Endothelial cell of umbilical vein (primary cell): ENCODE results near the gene RABL6.

Source experiments
- CTCF ChIP-seq, 2 donors: IDR thresholded peaks; 1 replicate in 1 of 2; 2 replicates in 1 of 2; pipeline ENCODE4 v1.5.1; 2011; ENCODE audit warnings: low read length in 2 of 2, mild to moderate bottlenecking in 2 of 2, moderate library complexity in 2 of 2, control low read depth in 1 of 2, inconsistent platforms in 1 of 2, low read depth in 1 of 2; ENCODE audit not compliant: insufficient read depth in 1 of 2; ENCODE audit errors: extremely low read depth in 1 of 2
- EZH2 ChIP-seq: IDR thresholded peaks from 2 replicates; pipeline ENCODE4 v1.6.1; 2012; ENCODE audit warnings: borderline replicate concordance, low read depth, mild to moderate bottlenecking, moderate library complexity, low read length, inconsistent platforms; ENCODE audit not compliant: severe bottlenecking
- FOS ChIP-seq: IDR thresholded peaks from 2 replicates; pipeline ENCODE4 v1.6.1; 2011; ENCODE audit warnings: mild to moderate bottlenecking, low read length, moderate library complexity, borderline replicate concordance; ENCODE audit not compliant: insufficient read depth
- GATA2 ChIP-seq: IDR thresholded peaks from 2 replicates; pipeline ENCODE4 v1.7.0; 2011; ENCODE audit warnings: low read depth, mild to moderate bottlenecking, moderate library complexity, mixed read lengths, low read length; ENCODE audit not compliant: insufficient read length, insufficient read depth
- JUN ChIP-seq: IDR thresholded peaks from 2 replicates; pipeline ENCODE4 v1.6.1; 2011; ENCODE audit warnings: borderline replicate concordance, low read depth; ENCODE audit not compliant: insufficient read length, insufficient read depth
- MAX ChIP-seq: IDR thresholded peaks from 2 replicates; pipeline ENCODE4 v1.6.1; 2011; ENCODE audit not compliant: insufficient read depth, insufficient read length
- MYC ChIP-seq: IDR thresholded peaks from one replicate; pipeline ENCODE4 v1.6.1; 2011; ENCODE audit warnings: mild to moderate bottlenecking, low read depth, low read length
- POLR2A ChIP-seq: IDR thresholded peaks from 2 replicates; pipeline ENCODE4 v1.6.1; 2012; ENCODE audit warnings: low read depth, mild to moderate bottlenecking, control low read depth, low read length
- POLR2AphosphoS5 ChIP-seq: IDR thresholded peaks from 2 replicates; pipeline ENCODE4 v1.6.1; 2012; ENCODE audit warnings: low read depth, mild to moderate bottlenecking, control low read depth, low read length, moderate library complexity; ENCODE audit not compliant: insufficient read depth

GRCh38 chr9:136794281-136794999, 13.3 kb upstream of the RABL6 start:
- TF ChIP-seq POLR2AphosphoS5 (no peak), CTCF (IDR thresholded peaks at IDR 0.05; ENCODE audit: extremely low read depth in 1 of 2, insufficient read depth in 1 of 2, low read depth in 1 of 2, low read length in 2 of 2) (no peak), POLR2A (no peak), MAX (no peak), MYC (no peak), EZH2 (no peak), FOS (no peak), JUN (no peak), GATA2 (no peak)
